ENCODE data around the gene DCAF8. TPM values are rescaled to one million over a fixed set of nuclear protein-coding genes. Genes with fewer than 3 reads are reported as not detected.

The DCAF8 gene
- total RNA-seq, 1 donor from 2014 or later, result 88.4 TPM

DNA sequence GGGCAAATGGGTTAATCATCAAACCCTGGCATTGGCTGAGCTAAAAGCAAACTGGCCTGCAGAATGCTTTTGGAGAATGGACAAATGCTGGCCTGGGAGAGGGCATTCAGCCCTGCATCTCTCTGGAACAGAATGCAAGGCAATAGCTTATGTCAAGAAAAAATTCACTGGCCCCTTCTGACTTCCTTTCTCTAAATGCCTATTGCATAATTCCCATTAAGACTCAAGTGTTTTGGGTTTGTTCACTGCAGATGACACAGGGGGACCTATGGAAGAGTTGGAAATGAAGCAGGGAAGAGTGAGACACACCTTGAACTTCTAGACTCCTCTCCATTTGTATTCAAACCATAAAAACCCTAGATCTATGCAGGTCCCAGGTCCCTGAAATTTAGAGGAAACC is 41.3 kb downstream of the DCAF8 start:
- Mint-ChIP-seq H3K4me1 (ENCODE audit: low read depth) (peaks cover 32% of the 10 kb centered on the region), H3K27me3 (ENCODE audit: low read depth) (no peaks in the 10 kb centered on the region), H3K36me3 (ENCODE audit: low read depth) (peaks cover 20% of the 10 kb centered on the region), H3K4me3 (ENCODE audit: unreplicated experiment) (no peak overlapping the region), H3K27ac (ENCODE audit: unreplicated experiment) (no peak overlapping the region), H3K9me3 (ENCODE audit: low read depth) (no peaks in the 10 kb centered on the region)
- no peak for DNase-seq (ENCODE audit: low spot score)
- TF ChIP-seq, protein P1, sequence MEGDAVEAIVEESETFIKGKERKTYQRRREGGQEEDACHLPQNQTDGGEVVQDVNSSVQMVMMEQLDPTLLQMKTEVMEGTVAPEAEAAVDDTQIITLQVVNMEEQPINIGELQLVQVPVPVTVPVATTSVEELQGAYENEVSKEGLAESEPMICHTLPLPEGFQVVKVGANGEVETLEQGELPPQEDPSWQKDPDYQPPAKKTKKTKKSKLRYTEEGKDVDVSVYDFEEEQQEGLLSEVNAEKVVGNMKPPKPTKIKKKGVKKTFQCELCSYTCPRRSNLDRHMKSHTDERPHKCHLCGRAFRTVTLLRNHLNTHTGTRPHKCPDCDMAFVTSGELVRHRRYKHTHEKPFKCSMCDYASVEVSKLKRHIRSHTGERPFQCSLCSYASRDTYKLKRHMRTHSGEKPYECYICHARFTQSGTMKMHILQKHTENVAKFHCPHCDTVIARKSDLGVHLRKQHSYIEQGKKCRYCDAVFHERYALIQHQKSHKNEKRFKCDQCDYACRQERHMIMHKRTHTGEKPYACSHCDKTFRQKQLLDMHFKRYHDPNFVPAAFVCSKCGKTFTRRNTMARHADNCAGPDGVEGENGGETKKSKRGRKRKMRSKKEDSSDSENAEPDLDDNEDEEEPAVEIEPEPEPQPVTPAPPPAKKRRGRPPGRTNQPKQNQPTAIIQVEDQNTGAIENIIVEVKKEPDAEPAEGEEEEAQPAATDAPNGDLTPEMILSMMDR (IDR thresholded peaks at IDR 0.05), result no peak

- Mint-ChIP-seq H3K9me3 (ENCODE audit: low read depth) (no peaks in the 10 kb centered on the region), H3K4me1 (ENCODE audit: low read depth) (peaks cover 37% of the 10 kb centered on the region)
Observed at GRCh38 chr1:160220301-160220700, 42.0 kb downstream of the DCAF8 start.

GRCh38 chr1:160219062-160219929 is 43.1 kb downstream of the DCAF8 start:
- no peak for DNase-seq (ENCODE audit: low spot score)
- H3K9me3 Mint-ChIP-seq (ENCODE audit: low read depth), result no peaks in the 10 kb centered on the region
- H3K4me1 Mint-ChIP-seq (ENCODE audit: low read depth), result peaks cover 38% of the 10 kb centered on the region
- peak overlapping the region; percentile 78 for H3K27ac Mint-ChIP-seq (ENCODE audit: unreplicated experiment)
- TF ChIP-seq, protein P1 (IDR thresholded peaks at IDR 0.05), result peak; percentile 80
- no peak overlapping the region for H3K4me3 Mint-ChIP-seq (ENCODE audit: unreplicated experiment)
- H3K27me3 Mint-ChIP-seq (ENCODE audit: low read depth), result no peaks in the 10 kb centered on the region
- peaks cover 26% of the 10 kb centered on the region for H3K36me3 Mint-ChIP-seq (ENCODE audit: low read depth)

More at GRCh38 chr1:160220301-160220700, 42.0 kb downstream of the DCAF8 start:
- DNase-seq (ENCODE audit: low spot score), result no peak
- peaks cover 26% of the 10 kb centered on the region for H3K36me3 Mint-ChIP-seq (ENCODE audit: low read depth)
- TF ChIP-seq, protein P1 (IDR thresholded peaks at IDR 0.05), result no peak
- H3K4me3 Mint-ChIP-seq (ENCODE audit: unreplicated experiment), result no peak overlapping the region
- H3K27me3 Mint-ChIP-seq (ENCODE audit: low read depth), result no peaks in the 10 kb centered on the region
- no peak overlapping the region for H3K27ac Mint-ChIP-seq (ENCODE audit: unreplicated experiment)

DNA sequence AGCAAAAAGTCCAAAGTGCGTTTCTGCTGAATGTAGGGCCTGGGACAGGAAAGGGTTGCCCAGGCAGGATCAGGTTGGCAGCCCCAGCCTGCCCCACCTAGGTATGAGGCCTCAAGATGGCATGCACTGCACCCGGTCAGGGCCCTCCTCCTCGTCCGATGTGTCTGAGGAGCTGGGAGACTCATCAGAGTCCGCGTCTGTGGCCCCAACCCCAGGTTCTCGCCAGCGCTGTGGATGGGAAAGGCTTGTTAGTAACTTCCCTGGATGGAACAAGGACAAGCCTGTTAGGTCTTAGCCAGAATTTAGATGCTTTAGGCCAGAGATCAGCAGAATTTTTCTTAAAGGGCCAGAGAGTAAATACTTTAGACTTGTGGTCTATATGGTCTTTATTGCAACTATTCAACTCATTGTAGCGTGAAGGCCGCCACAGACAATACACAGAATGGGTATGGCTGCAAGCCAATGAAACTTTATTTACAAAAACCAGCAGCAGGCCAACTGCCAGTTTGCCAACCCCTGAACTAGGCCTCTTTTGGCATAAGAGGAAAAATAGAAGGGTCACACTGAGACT is 44.8 kb downstream of the DCAF8 start:
- TF ChIP-seq, protein P1 (IDR thresholded peaks at IDR 0.05), result no peak
- H3K4me1 Mint-ChIP-seq (ENCODE audit: low read depth), result peaks cover 40% of the 10 kb centered on the region
- no peaks in the 10 kb centered on the region for H3K9me3 Mint-ChIP-seq (ENCODE audit: low read depth)
- no peak overlapping the region for H3K4me3 Mint-ChIP-seq (ENCODE audit: unreplicated experiment)
- peaks cover 32% of the 10 kb centered on the region for H3K36me3 Mint-ChIP-seq (ENCODE audit: low read depth)
- H3K27me3 Mint-ChIP-seq (ENCODE audit: low read depth), result no peaks in the 10 kb centered on the region
- no peak for DNase-seq (ENCODE audit: low spot score)
- peak overlapping the region; percentile 78 for H3K27ac Mint-ChIP-seq (ENCODE audit: unreplicated experiment)

GRCh38 chr1:160216301-160216700 is 46.0 kb downstream of the DCAF8 start:
- Mint-ChIP-seq H3K36me3 (ENCODE audit: low read depth) (peaks cover 38% of the 10 kb centered on the region), H3K27ac (ENCODE audit: unreplicated experiment) (peak overlapping the region; percentile 28), H3K4me1 (ENCODE audit: low read depth) (peaks cover 43% of the 10 kb centered on the region), H3K27me3 (ENCODE audit: low read depth) (no peaks in the 10 kb centered on the region), H3K4me3 (ENCODE audit: unreplicated experiment) (no peak overlapping the region), H3K9me3 (ENCODE audit: low read depth) (no peaks in the 10 kb centered on the region)
- no peak for DNase-seq (ENCODE audit: low spot score)
- TF ChIP-seq, protein P1 (IDR thresholded peaks at IDR 0.05), result no peak
